ENCODE data around the gene DALRD3. TPM values are rescaled to one million over a fixed set of nuclear protein-coding genes. Genes with fewer than 3 reads are reported as not detected.

Gene DALRD3
- total and polyA plus RNA-seq, 7 donors: 11.8 to 35.5 (median 19.8) TPM

DNA sequence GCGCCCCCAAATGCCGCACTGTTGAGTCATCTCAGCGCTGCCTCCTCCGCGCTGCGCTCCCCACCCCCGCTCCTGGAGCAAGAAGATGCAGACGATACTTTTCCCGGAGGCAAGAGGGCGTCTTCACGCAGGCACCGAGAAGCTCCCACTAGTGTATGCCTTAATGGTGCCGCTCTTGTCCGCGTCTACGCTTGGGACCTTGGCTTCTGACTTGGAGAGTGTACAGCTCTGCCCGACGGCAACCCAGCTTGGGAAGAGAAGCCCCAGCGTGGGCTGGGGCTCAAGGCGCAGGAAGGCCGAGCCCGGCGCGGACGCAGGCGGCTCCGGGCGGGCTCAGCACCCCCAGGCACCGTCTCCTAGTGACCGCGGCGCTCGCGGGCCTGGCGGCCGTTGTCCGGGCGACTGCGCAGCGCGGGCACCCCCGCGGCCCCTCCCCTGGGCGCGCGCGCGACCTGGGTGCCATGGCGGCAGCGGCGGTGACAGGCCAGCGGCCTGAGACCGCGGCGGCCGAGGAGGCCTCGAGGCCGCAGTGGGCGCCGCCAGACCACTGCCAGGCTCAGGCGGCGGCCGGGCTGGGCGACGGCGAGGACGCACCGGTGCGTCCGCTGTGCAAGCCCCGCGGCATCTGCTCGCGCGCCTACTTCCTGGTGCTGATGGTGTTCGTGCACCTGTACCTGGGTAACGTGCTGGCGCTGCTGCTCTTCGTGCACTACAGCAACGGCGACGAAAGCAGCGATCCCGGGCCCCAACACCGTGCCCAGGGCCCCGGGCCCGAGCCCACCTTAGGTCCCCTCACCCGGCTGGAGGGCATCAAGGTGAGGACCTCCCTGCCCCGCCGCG, 28.4 kb downstream of the DALRD3 start, which contains the start of gene P4HTM:
Gene P4HTM, plus strand, starts transcription at position 446 of the 840 bp plus-strand sequence. Its CDS starts 16 bp downstream, at position 462.
- H3K4me1 ChIP-seq: peaks cover 0 to 33% (median 26%) of the 10 kb centered on the region in 4 donors
- DNase-seq: peak; percentile 97
- no peaks in the 10 kb centered on the region for H3K9me3 ChIP-seq
- intact Hi-C loops (cut with DNase I): loop anchor here (2.0 to 5.0 kb wide), 4 partner anchors 17 to 457 kb away; partner anchors contain the start of genes IMPDH2, QRICH1 and WDR6
- H3K27me3 ChIP-seq: no peaks in the 10 kb centered on the region
- H3K27ac ChIP-seq: peak within 1 kb of the TSS; percentile 93 to 97 (median 96)
- H3K36me3 ChIP-seq: peaks cover 0 to 21% (median 3%) of the 10 kb centered on the region in 4 donors
- 0% methylated on average over 91 of the region's 91 CpGs for WGBS, 2 donors
- peak within 1 kb of the TSS; percentile 62 to 95 (median 90) for H3K4me3 ChIP-seq
- TF ChIP-seq POLR2AphosphoS5 (IDR thresholded peaks at IDR 0.05) (peak; percentile 85 to 95 (median 93)), POLR2A (IDR thresholded peaks at IDR 0.05) (peak; percentile 64 to 71), EP300 (IDR thresholded peaks at IDR 0.05) (no peak)
- TF ChIP-seq, protein P1, sequence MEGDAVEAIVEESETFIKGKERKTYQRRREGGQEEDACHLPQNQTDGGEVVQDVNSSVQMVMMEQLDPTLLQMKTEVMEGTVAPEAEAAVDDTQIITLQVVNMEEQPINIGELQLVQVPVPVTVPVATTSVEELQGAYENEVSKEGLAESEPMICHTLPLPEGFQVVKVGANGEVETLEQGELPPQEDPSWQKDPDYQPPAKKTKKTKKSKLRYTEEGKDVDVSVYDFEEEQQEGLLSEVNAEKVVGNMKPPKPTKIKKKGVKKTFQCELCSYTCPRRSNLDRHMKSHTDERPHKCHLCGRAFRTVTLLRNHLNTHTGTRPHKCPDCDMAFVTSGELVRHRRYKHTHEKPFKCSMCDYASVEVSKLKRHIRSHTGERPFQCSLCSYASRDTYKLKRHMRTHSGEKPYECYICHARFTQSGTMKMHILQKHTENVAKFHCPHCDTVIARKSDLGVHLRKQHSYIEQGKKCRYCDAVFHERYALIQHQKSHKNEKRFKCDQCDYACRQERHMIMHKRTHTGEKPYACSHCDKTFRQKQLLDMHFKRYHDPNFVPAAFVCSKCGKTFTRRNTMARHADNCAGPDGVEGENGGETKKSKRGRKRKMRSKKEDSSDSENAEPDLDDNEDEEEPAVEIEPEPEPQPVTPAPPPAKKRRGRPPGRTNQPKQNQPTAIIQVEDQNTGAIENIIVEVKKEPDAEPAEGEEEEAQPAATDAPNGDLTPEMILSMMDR (IDR thresholded peaks at IDR 0.05): peak in 3 of 4 experiments; percentile 12 to 40 (median 18)

DNA sequence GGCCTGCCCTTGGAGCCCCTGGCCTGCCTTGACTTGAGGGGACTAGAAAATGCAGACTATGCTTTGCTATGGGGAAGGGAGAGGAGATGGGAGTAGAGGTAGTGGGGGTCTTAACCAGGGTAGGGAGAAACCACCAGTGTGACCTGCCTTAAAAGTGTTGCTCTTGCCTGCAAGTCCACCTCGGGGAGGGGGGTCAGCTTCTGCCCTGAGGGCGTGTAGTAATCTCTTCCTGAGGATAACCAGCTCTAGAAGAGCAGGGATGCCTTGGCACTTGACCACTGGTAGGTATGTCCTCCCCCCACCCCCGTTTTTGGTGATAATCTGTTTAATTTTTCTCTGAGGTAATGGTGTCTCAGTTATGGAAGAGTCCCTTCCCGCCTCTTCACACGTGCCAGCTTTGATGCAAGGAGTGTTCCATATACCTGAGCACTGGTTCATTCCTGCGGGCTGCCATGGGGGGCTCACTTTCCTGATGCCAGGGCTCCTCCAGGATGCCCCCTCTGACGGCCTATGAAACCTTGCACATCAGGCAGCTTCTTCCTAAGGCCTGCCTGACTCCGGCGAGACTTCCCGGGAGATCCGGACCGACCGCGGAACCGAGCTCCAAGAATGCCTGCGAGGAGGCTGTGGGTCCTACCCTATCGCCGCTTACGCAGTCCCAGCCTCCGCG, 29.1 kb downstream of the DALRD3 start:
- TF ChIP-seq, protein P1 (IDR thresholded peaks at IDR 0.05): no peak
- TF ChIP-seq EP300 (IDR thresholded peaks at IDR 0.05) (no peak), POLR2A (IDR thresholded peaks at IDR 0.05) (no peak), POLR2AphosphoS5 (IDR thresholded peaks at IDR 0.05) (no peak)
- intact Hi-C loops (cut with DNase I): loop anchor here (2.0 to 5.0 kb wide), 3 partner anchors 40 to 458 kb away; partner anchors contain the start of genes IMPDH2 and QRICH1
- Histone ChIP-seq H3K4me3 (peak overlapping the region; percentile 62 to 95 (median 90)), H3K27ac (peak overlapping the region; percentile 93 to 97 (median 96)), H3K27me3 (no peaks in the 10 kb centered on the region), H3K36me3 (peaks cover 3 to 29% (median 7%) of the 10 kb centered on the region in 4 donors), H3K4me1 (peaks cover 0 to 33% (median 26%) of the 10 kb centered on the region in 4 donors), H3K9me3 (no peaks in the 10 kb centered on the region)
- 4 to 8% methylated on average over 21 of the region's 21 CpGs for WGBS, 2 donors
- DNase-seq: no peak

DNA sequence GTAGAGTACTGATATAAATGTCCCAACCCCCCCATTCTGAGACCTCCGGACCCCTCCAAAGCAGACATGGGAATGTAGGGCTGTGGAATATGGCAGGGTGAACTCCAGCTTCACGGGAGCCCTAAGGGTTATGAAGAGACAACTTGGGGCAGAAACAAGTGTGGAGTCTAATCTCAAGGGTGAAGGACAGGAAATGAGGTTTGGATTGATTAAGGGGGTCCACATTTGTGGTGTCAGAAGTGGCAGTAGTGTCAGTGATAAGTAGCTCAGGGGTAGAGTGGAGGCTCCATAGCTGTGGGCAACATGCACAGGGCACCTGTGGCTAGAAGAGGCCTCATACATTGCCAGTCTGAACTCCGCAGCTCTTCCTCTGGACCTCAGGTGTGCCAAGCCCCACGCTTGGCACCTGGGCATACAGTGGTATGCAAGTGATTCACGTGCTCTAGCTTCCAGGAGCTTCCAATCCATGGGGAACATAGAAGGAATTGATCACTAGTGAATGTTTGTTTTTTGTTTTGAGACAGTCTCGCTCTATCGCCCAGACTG, 32.5 kb downstream of the DALRD3 start:
- Histone ChIP-seq H3K27me3 (no peaks in the 10 kb centered on the region), H3K36me3 (peaks cover 13 to 63% (median 29%) of the 10 kb centered on the region in 4 donors), H3K27ac (no peak overlapping the region), H3K9me3 (no peaks in the 10 kb centered on the region), H3K4me1 (peaks cover 0 to 20% (median 11%) of the 10 kb centered on the region in 4 donors), H3K4me3 (no peak overlapping the region)
- 93 to 94% methylated on average over 7 of the region's 7 CpGs for WGBS, 2 donors
- no peak for TF ChIP-seq EP300 (IDR thresholded peaks at IDR 0.05)
- no peak for TF ChIP-seq POLR2AphosphoS5 (IDR thresholded peaks at IDR 0.05)
- TF ChIP-seq POLR2A (IDR thresholded peaks at IDR 0.05): no peak
- TF ChIP-seq, protein P1 (IDR thresholded peaks at IDR 0.05): no peak
- DNase-seq: no peak
- intact Hi-C loops (cut with DNase I): loop anchor here (5.0 kb wide), 1 partner anchor 461 kb away; no protein-coding TSS in a partner anchor

- Histone ChIP-seq H3K4me1 (peaks cover 0 to 13% (median 8%) of the 10 kb centered on the region in 4 donors), H3K36me3 (peaks cover 23 to 75% (median 40%) of the 10 kb centered on the region in 4 donors), H3K4me3 (no peak overlapping the region), H3K27ac (no peak overlapping the region), H3K9me3 (no peaks in the 10 kb centered on the region), H3K27me3 (no peaks in the 10 kb centered on the region)
- intact Hi-C loops (cut with DNase I): loop anchor here (5.0 kb wide), 1 partner anchor 463 kb away; no protein-coding TSS in a partner anchor
- no peak for DNase-seq
- TF ChIP-seq, protein P1 (IDR thresholded peaks at IDR 0.05): no peak
- TF ChIP-seq POLR2AphosphoS5 (IDR thresholded peaks at IDR 0.05) (no peak), POLR2A (IDR thresholded peaks at IDR 0.05) (no peak), EP300 (IDR thresholded peaks at IDR 0.05) (no peak)
Measured at GRCh38 chr3:48984663-48985062, 33.7 kb downstream of the DALRD3 start.
